GM21576 (cell line): ENCODE results near the gene STAG1.
"Not testable (repeated sequence)": the region's sequence is repeated elsewhere in the genome, so short reads cannot be mapped to it uniquely, and the experiment has no call there.

Source experiments
- ATAC-seq: cut with Tn5 transposase; IDR thresholded peaks from one replicate; pipeline ENCODE4 v1.9.1; 2021; ENCODE audit warnings: mild to moderate bottlenecking, moderate library complexity; ENCODE audit not compliant: unreplicated experiment

STAG1 gene

DNA sequence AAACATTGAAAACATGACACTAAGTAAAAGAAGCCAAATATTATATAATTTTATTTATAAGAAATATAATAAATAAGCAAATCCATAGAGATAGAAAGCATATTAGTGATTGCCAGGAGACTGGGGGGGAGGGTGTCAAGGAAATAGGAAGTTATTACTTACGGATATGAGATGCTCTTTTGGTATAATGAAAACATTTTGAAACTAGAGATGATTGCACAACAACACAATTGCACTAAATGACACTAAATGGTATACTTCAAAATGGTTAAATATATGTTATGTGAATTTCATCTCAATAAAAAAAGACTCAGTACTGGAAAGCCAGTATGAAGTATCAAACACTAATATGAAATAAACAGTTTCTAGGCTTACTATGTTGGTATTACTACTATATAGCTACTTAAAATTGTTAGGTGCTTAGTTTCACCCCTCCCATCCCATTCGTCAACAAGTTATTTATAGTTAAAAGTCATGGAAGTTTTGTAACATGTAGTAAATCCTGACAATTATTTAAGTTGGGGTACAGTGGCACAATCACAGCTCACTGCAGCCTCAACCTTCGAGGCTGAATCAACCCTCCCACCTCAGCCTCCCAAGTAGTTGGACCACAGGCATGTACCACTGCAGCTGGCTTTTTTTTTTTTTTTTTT, 43.7 kb downstream of the STAG1 start:
- ATAC-seq = no peak

GRCh38 chr3:136703429-136703828, 48.7 kb downstream of the STAG1 start:
- ATAC-seq = no peak

GRCh38 chr3:136699271-136699828, 52.8 kb downstream of the STAG1 start:
- ATAC-seq = no peak

GRCh38 chr3:136698361-136698760, 53.8 kb downstream of the STAG1 start:
- no peak for ATAC-seq

DNA sequence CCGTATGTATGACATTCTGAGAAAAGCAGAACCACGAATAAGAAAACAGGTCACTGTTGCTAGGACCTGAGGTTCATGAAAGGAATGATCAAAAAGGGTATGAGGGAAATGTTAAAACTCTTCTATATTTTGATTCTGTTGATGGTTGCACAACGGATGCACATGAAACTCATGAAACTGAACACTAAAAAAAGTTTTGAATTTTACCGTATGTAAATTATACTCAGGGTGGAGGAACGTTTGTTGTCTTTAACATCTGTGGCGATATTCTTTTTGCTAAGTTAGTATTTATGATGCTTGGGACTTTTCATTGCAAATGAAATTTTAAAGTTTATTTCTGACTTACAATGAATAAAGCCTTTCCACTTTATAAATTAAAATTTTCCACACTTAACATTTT, 55.4 kb downstream of the STAG1 start:
- no peak for ATAC-seq

GRCh38 chr3:136694321-136694720, 57.9 kb downstream of the STAG1 start:
- no peak for ATAC-seq

DNA sequence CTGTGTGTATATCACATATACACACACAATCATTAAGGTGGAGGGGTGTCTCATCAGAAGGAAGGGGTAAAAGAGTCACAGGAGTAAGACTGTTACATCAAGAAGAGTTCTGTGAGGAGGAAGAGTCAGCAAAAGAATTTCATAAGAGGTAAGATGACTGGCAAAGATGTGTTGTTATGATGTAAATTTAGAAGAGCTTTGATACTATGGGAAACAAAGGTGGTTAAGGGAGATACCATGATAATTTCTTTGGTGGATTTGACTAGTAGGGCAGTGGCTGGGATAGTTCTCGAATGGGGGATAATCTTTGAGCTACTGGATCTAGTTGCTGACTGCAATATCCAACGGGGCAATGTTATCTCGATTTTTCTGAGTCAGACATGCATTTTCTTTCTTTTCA, 61.6 kb downstream of the STAG1 start:
- ATAC-seq = no peak

GRCh38 chr3:136685882-136686281, 66.3 kb downstream of the STAG1 start:
- no peak for ATAC-seq

DNA sequence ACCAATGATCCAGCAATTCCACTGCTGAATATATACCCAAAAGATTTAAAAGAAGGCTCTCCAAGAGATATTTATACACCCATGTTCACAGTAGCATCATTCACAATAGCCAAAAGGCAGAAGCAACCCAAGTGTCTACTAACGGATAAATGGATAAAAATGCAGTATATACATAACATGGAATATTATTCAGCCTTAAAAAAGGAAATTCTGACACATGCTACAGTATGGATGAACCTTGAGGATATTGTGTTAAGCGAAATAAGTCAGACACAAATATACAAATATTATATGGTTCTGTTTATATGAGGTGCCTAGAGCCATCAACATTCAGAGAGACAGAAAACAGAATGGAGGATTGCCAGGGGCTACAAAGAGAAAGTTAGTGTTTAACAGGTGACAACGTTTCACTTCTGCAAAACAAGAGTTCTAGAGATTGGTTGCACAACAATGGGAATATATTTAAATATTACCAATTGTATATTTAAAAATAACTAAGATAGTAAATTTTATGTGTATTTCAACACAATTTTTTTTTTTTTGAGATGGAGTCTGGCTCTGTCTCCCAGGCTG, 69.4 kb downstream of the STAG1 start:
- no peak for ATAC-seq

GRCh38 chr3:136678981-136679380, 73.2 kb downstream of the STAG1 start:
- ATAC-seq = no peak

GRCh38 chr3:136676009-136676408, 76.2 kb downstream of the STAG1 start:
- ATAC-seq = no peak

- no peak for ATAC-seq
Measured at GRCh38 chr3:136675150-136675858, 76.9 kb downstream of the STAG1 start.

GRCh38 chr3:136672457-136672856, 79.7 kb downstream of the STAG1 start:
- ATAC-seq = no peak

GRCh38 chr3:136671921-136672320, 80.3 kb downstream of the STAG1 start:
- ATAC-seq = no peak

GRCh38 chr3:136670166-136670565, 82.0 kb downstream of the STAG1 start:
- ATAC-seq = no peak

DNA sequence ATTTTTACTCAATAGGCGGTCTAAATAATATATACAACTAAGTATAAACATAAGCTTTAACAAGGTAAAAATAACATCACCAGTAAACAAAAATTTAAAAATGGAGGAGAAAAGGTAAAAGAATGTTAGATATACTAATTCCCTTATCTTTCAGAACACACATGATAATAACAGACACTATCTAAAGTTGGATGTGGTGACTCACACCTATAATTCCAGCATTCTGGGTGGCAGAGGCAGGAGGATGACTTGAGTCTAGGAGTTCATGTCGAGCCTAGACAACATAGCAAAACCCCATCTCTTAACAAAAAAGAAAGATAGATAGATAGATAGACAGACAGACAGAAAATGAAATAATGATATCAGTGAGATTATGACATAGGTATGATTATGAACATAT, 85.1 kb downstream of the STAG1 start:
- ATAC-seq = no peak

- not testable (repeated sequence) for ATAC-seq
Measured at GRCh38 chr3:136666301-136666700, 85.9 kb downstream of the STAG1 start.

- no peak for ATAC-seq
Measured at GRCh38 chr3:136664771-136665170, 87.4 kb downstream of the STAG1 start.

- no peak for ATAC-seq
Measured at GRCh38 chr3:136661282-136661681, 90.9 kb downstream of the STAG1 start.

DNA sequence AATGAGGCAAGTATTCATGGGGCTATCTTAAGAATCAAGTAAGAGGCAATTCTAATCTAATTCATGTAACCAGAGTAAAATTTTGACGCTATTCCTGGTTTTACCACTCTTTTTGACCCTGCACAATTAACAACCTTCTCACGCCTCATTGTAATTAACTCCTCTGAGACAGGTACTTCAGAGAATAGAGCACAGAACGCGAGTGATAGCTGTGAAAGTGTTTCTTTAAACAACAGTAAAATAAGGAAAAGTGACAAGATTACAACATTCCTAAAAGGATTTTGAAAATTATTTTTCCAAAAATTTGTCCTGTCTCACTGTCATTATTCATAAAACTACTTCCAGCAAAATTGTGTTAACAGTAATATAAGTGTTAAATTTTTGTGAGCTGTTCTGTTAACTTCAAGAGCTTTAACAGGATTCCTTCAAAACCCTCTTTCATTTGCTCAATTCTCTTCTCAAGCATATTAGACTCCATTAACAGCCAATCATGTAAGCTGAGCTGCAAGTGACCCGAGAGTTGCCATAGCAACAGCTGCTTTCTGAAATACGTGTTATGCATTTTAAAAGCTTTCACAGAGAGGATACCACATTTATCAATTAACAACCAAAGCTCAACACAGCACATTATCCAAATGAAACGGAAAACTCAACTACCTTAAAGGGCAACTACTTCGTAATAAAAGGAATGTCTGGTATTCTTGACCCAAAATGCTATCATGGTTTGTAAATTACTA, 93.1 kb downstream of the STAG1 start:
- no peak for ATAC-seq

GRCh38 chr3:136657526-136657925, 94.7 kb downstream of the STAG1 start:
- ATAC-seq = no peak
